Ishikawa (cell line): ENCODE data around the gene PPT2.

Source experiments
- RAD21 ChIP-seq: IDR thresholded peaks from 2 replicates; pipeline ENCODE4 v1.6.1; 2012; ENCODE audit warnings: low read depth
- TCF12 ChIP-seq: IDR thresholded peaks from 2 replicates; pipeline ENCODE4 v1.6.1; 2012; ENCODE audit warnings: low read depth
- TF ChIP-seq, protein P1 (sequence below): IDR thresholded peaks from 2 replicates; pipeline ENCODE4 v1.6.1; 2012; ENCODE audit warnings: low read depth, mild to moderate bottlenecking

DNA sequence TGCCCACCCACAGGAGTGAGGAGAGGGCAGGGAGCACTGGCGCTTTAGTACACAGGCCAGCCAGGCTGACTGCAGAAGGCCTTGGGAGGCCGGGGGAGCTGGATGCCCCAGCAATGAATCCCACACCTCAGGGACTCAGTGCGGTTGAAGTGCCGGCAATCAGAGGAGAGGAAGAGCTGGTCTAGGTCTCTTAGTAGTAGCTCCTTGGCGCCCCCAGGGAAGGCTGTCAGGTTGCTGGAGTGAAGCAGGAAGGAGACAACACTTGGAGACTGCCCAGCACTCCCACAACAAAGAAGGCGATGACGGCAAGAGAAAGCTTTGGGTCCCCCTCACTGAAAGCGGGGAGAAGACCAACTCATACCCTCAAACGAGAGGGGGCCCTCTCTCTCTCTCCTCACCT lies 36.5 kb upstream of the PPT2 start:
- no peak for TF ChIP-seq TCF12
- no peak for TF ChIP-seq RAD21
- TF ChIP-seq, protein P1, sequence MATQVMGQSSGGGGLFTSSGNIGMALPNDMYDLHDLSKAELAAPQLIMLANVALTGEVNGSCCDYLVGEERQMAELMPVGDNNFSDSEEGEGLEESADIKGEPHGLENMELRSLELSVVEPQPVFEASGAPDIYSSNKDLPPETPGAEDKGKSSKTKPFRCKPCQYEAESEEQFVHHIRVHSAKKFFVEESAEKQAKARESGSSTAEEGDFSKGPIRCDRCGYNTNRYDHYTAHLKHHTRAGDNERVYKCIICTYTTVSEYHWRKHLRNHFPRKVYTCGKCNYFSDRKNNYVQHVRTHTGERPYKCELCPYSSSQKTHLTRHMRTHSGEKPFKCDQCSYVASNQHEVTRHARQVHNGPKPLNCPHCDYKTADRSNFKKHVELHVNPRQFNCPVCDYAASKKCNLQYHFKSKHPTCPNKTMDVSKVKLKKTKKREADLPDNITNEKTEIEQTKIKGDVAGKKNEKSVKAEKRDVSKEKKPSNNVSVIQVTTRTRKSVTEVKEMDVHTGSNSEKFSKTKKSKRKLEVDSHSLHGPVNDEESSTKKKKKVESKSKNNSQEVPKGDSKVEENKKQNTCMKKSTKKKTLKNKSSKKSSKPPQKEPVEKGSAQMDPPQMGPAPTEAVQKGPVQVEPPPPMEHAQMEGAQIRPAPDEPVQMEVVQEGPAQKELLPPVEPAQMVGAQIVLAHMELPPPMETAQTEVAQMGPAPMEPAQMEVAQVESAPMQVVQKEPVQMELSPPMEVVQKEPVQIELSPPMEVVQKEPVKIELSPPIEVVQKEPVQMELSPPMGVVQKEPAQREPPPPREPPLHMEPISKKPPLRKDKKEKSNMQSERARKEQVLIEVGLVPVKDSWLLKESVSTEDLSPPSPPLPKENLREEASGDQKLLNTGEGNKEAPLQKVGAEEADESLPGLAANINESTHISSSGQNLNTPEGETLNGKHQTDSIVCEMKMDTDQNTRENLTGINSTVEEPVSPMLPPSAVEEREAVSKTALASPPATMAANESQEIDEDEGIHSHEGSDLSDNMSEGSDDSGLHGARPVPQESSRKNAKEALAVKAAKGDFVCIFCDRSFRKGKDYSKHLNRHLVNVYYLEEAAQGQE = no peak
